ENCODE data around the gene ARID4A. TPM values are rescaled to one million over a fixed set of nuclear protein-coding genes. Genes with fewer than 3 reads are reported as not detected.

Gene ARID4A
- total RNA-seq, 1 experiment from 2014 or later = 31.5 TPM

- Mint-ChIP-seq H3K4me3 (ENCODE audit: unreplicated experiment) (no peak overlapping the region), H3K9me3 (ENCODE audit: unreplicated experiment) (no peaks in the 10 kb centered on the region), H3K4me1 (ENCODE audit: low read depth, unreplicated experiment) (peaks cover 15% of the 10 kb centered on the region), H3K27me3 (ENCODE audit: insufficient read depth, unreplicated experiment) (no peaks in the 10 kb centered on the region), H3K27ac (ENCODE audit: unreplicated experiment) (no peak overlapping the region), H3K36me3 (ENCODE audit: insufficient read depth, unreplicated experiment) (peaks cover 94% of the 10 kb centered on the region)
- intact Hi-C loops (cut with micrococcal nuclease; ENCODE audit: unreplicated experiment) = no loop called here
- ChIA-PET POLR2A (no interaction called here), CTCF (no interaction called here)
- no peak for DNase-seq
- H3K36me3 ChIP-seq (ENCODE audit: control insufficient read depth, insufficient read depth, low read length) = peaks cover 2% of the 10 kb centered on the region
- no peaks in the 10 kb centered on the region for H3K9me3 ChIP-seq
- H3K4me3 ChIP-seq (ENCODE audit: low read depth, low read length) = no peak overlapping the region
- no TSS peak for BruUV-seq (replicated peaks)
- no peak for TF ChIP-seq CTCF (IDR thresholded peaks at IDR 0.05; ENCODE audit: insufficient read depth in 1 of 2, low read depth in 1 of 2, low read length in 1 of 2, severe bottlenecking in 1 of 2, unreplicated experiment in 1 of 2)
- no peaks in the 10 kb centered on the region for H3K27me3 ChIP-seq (replicated peaks; ENCODE audit: control insufficient read depth, insufficient read depth, low read length)
- H3K4me1 ChIP-seq = peaks cover 26% of the 10 kb centered on the region
Measured at GRCh38 chr14:58276208-58276607, 22.1 kb upstream of the ARID4A start.

GRCh38 chr14:58278177-58278576 lies 20.2 kb upstream of the ARID4A start:
- peaks cover 93% of the 10 kb centered on the region for H3K36me3 Mint-ChIP-seq (ENCODE audit: insufficient read depth, unreplicated experiment)

GRCh38 chr14:58280954-58281787 lies 17.2 kb upstream of the ARID4A start:
- Mint-ChIP-seq H3K36me3 (ENCODE audit: insufficient read depth, unreplicated experiment) (peaks cover 92% of the 10 kb centered on the region), H3K27me3 (ENCODE audit: insufficient read depth, unreplicated experiment) (no peaks in the 10 kb centered on the region), H3K4me3 (ENCODE audit: unreplicated experiment) (no peak overlapping the region), H3K9me3 (ENCODE audit: unreplicated experiment) (no peaks in the 10 kb centered on the region), H3K27ac (ENCODE audit: unreplicated experiment) (no peak overlapping the region), H3K4me1 (ENCODE audit: low read depth, unreplicated experiment) (peaks cover 29% of the 10 kb centered on the region)
- TF ChIP-seq CTCF (IDR thresholded peaks at IDR 0.05; ENCODE audit: insufficient read depth in 1 of 2, low read depth in 1 of 2, low read length in 1 of 2, severe bottlenecking in 1 of 2, unreplicated experiment in 1 of 2) = no peak
- H3K4me3 ChIP-seq (ENCODE audit: low read depth, low read length) = no peak overlapping the region
- CTCF ChIA-PET = no interaction called here
- no peak for DNase-seq
- intact Hi-C loops (cut with micrococcal nuclease; ENCODE audit: unreplicated experiment) = no loop called here
- peaks cover 4% of the 10 kb centered on the region for H3K36me3 ChIP-seq (ENCODE audit: control insufficient read depth, insufficient read depth, low read length)
- H3K9me3 ChIP-seq = no peaks in the 10 kb centered on the region
- H3K27me3 ChIP-seq (replicated peaks; ENCODE audit: control insufficient read depth, insufficient read depth, low read length) = no peaks in the 10 kb centered on the region
- POLR2A ChIA-PET = no interaction called here
- H3K4me1 ChIP-seq = peaks cover 21% of the 10 kb centered on the region
- BruUV-seq (replicated peaks) = no TSS peak

More at GRCh38 chr14:58278177-58278576, 20.2 kb upstream of the ARID4A start:
- DNase-seq = no peak
- ChIA-PET POLR2A (no interaction called here), CTCF (no interaction called here)
- intact Hi-C loops (cut with micrococcal nuclease; ENCODE audit: unreplicated experiment) = no loop called here
- Mint-ChIP-seq H3K9me3 (ENCODE audit: unreplicated experiment) (no peaks in the 10 kb centered on the region), H3K4me3 (ENCODE audit: unreplicated experiment) (no peak overlapping the region), H3K27me3 (ENCODE audit: insufficient read depth, unreplicated experiment) (no peaks in the 10 kb centered on the region), H3K27ac (ENCODE audit: unreplicated experiment) (no peak overlapping the region), H3K4me1 (ENCODE audit: low read depth, unreplicated experiment) (peaks cover 18% of the 10 kb centered on the region)
- no peak overlapping the region for H3K4me3 ChIP-seq (ENCODE audit: low read depth, low read length)
- no TSS peak for BruUV-seq (replicated peaks)
- TF ChIP-seq CTCF (IDR thresholded peaks at IDR 0.05; ENCODE audit: insufficient read depth in 1 of 2, low read depth in 1 of 2, low read length in 1 of 2, severe bottlenecking in 1 of 2, unreplicated experiment in 1 of 2) = no peak
- no peaks in the 10 kb centered on the region for H3K9me3 ChIP-seq
- peaks cover 2% of the 10 kb centered on the region for H3K36me3 ChIP-seq (ENCODE audit: control insufficient read depth, insufficient read depth, low read length)
- no peaks in the 10 kb centered on the region for H3K27me3 ChIP-seq (replicated peaks; ENCODE audit: control insufficient read depth, insufficient read depth, low read length)
- H3K4me1 ChIP-seq = peaks cover 18% of the 10 kb centered on the region

All from Caco-2 (cell line).